SK-N-SH (cell line): ENCODE results near the gene C1QBP.

Experiments
- CHD2 ChIP-seq: fragments of 150-350 bp; IDR thresholded peaks from 2 replicates; pipeline ENCODE4 v1.6.1; 2018; ENCODE audit warnings: low read length; ENCODE audit not compliant: partially characterized antibody
- CTCF ChIP-seq: fragments of 200-600 bp; sonication (generic); IDR thresholded peaks from 2 replicates; pipeline ENCODE4 v1.6.1; 2017; ENCODE audit warnings: antibody characterized with exemption, mild to moderate bottlenecking, moderate library complexity
- EP300 ChIP-seq, 2 experiments: IDR thresholded peaks; 2 replicates each; pipeline versions ENCODE4 v1.4.0 to v1.6.1; 2012; ENCODE audit warnings: borderline replicate concordance in 1 of 2, low read depth in 1 of 2, low read length in 1 of 2
- EZH2phosphoT487 ChIP-seq: fragments of 200-600 bp; sonication (generic); IDR thresholded peaks from 2 replicates; pipeline ENCODE4 v1.6.1; 2017; ENCODE audit warnings: low read depth, mixed run types, mild to moderate bottlenecking, antibody characterized with exemption, moderate library complexity, borderline replicate concordance
- FOXM1 ChIP-seq: IDR thresholded peaks from 2 replicates; pipeline ENCODE4 v1.4.0; 2012; ENCODE audit warnings: low read depth, mild to moderate bottlenecking
- MXI1 ChIP-seq: IDR thresholded peaks from 2 replicates; pipeline ENCODE4 v1.6.1; 2012; ENCODE audit warnings: mild to moderate bottlenecking, low read depth, low read length, improper control_type of control experiment
- NFIC ChIP-seq: IDR thresholded peaks from 2 replicates; pipeline ENCODE4 v1.4.0; 2012; ENCODE audit warnings: borderline replicate concordance
- NRF1 ChIP-seq: IDR thresholded peaks from 2 replicates; pipeline ENCODE4 v1.6.1; 2012; ENCODE audit warnings: low read depth, mild to moderate bottlenecking, low read length
- POLR2AphosphoS5 ChIP-seq: IDR thresholded peaks from 2 replicates; pipeline ENCODE4 v1.6.1; 2012; ENCODE audit warnings: low read depth, low read length
- RAD21 ChIP-seq: IDR thresholded peaks from 2 replicates; pipeline ENCODE4 v1.6.1; 2012; ENCODE audit warnings: mild to moderate bottlenecking, low read length
- REST ChIP-seq: IDR thresholded peaks from 2 replicates; pipeline ENCODE4 v1.6.1; 2012; ENCODE audit warnings: mild to moderate bottlenecking, low read depth, low read length, moderate library complexity
- TF ChIP-seq, protein P1 (sequence below): fragments of 150-350 bp; IDR thresholded peaks from 2 replicates; pipeline ENCODE4 v1.6.1; 2017; ENCODE audit warnings: antibody characterized with exemption, low read length, low read depth, borderline replicate concordance

DNA sequence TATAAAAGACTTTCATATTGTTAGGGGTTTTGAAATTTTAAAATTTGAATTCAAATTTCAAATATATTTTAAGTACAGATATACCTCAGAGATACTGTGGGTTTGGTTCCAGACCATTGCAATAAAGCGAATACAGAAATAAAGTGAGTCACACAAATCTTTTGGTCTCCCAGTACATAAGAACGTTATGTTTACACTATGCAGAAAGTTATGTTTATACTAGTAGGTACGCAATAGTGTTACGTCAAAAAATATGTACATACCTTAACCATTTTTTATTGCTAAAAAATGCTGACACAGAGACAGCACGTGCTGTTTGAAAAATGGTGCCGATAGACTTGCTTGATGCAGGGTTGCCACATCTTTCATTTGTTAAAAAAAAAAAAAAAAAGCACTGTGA, 39.2 kb downstream of the C1QBP start:
- TF ChIP-seq CTCF (no peak), NFIC (no peak), POLR2AphosphoS5 (no peak), EP300 (IDR thresholded peaks at IDR 0.05; ENCODE audit: borderline replicate concordance in 1 of 2, low read depth in 1 of 2, low read length in 1 of 2) (no peak), FOXM1 (no peak), NRF1 (no peak), EZH2phosphoT487 (no peak), CHD2 (no peak), RAD21 (no peak), REST (no peak), MXI1 (no peak)
- TF ChIP-seq, protein P1, sequence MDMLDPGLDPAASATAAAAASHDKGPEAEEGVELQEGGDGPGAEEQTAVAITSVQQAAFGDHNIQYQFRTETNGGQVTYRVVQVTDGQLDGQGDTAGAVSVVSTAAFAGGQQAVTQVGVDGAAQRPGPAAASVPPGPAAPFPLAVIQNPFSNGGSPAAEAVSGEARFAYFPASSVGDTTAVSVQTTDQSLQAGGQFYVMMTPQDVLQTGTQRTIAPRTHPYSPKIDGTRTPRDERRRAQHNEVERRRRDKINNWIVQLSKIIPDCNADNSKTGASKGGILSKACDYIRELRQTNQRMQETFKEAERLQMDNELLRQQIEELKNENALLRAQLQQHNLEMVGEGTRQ: no peak
